Measurements from ENCODE around the gene KCNJ13.
"Not testable (repeated sequence)": the region's sequence is repeated elsewhere in the genome, so short reads cannot be mapped to it uniquely, and the experiment has no call there.

DNA sequence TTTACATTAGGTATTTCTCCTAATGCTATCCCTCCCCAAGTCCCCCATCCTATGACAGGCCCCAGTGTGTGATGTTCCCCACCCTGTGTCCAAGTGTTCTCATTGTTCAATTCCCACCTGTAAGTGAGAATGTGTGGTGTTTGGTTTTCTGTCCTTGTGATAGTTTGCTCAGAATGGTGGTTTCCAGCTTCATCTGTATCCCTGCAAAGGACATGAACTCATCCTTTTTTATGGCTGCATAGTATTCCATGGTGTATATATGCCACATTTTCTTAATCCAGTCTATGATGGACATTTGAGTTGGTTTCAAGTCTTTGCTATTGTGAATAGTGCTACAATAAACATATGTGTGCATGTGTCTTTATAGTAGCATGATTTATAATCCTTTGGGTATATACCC, 56.3 kb downstream of the KCNJ13 start:
- TF ChIP-seq POLR2AphosphoS5 (IDR thresholded peaks at IDR 0.05; ENCODE audit: borderline replicate concordance, low read depth, low read length); EZH2 (IDR thresholded peaks at IDR 0.05); FOXP2 (optimal IDR thresholded peaks at IDR 0.05; ENCODE audit: control extremely low read depth, extremely low read length, insufficient read depth): not testable (repeated sequence)

All from SK-N-MC (cell line).